WERI-Rb-1 (cell line): ENCODE measurements around the gene ERBB2.
"Not testable (repeated sequence)": the region's sequence is repeated elsewhere in the genome, so short reads cannot be mapped to it uniquely, and the experiment has no call there.

ENCODE experiments used
- DNase-seq: peaks from one replicate; pipeline ENCODE4 v3.0.0-alpha.2; 2020
- H3K27ac ChIP-seq: fragments of 250-450 bp; sonication (Bioruptor Pico); 2 replicates; pipeline ENCODE4 v1.5.1; 2020; ENCODE audit warnings: mild to moderate bottlenecking, moderate library complexity
- H3K27me3 ChIP-seq: fragments of 250-450 bp; sonication (Bioruptor Pico); 2 replicates; pipeline ENCODE4 v1.5.1; 2021; ENCODE audit warnings: mild to moderate bottlenecking, low read depth, moderate library complexity; ENCODE audit not compliant: insufficient read depth, severe bottlenecking
- H3K36me3 ChIP-seq: fragments of 250-450 bp; sonication (Bioruptor Pico); 2 replicates; pipeline ENCODE4 v1.5.1; 2020; ENCODE audit warnings: mild to moderate bottlenecking, moderate library complexity
- H3K4me3 ChIP-seq: 2 replicates; pipeline ENCODE4 v1.5.1; 2011; ENCODE audit warnings: low read depth, mild to moderate bottlenecking, control low read depth, low read length
- H3K9me3 ChIP-seq: fragments of 250-450 bp; sonication (Bioruptor Pico); 2 replicates; pipeline ENCODE4 v1.5.1; 2021; ENCODE audit warnings: mild to moderate bottlenecking, moderate library complexity; ENCODE audit not compliant: severe bottlenecking
- CTCF ChIP-seq: IDR thresholded peaks from 2 replicates; pipeline ENCODE4 v1.5.1; 2011; ENCODE audit warnings: low read depth, mild to moderate bottlenecking, control low read depth, inconsistent platforms, low read length

Gene ERBB2

GRCh38 chr17:39747745-39748144, 47.9 kb downstream of the ERBB2 start:
- Histone ChIP-seq H3K27ac (no peak overlapping the region), H3K9me3 (peaks cover 4% of the 10 kb centered on the region), H3K27me3 (no peaks in the 10 kb centered on the region), H3K4me3 (no peak overlapping the region), H3K36me3 (no peaks in the 10 kb centered on the region)
- no peak for DNase-seq
- TF ChIP-seq CTCF: no peak

GRCh38 chr17:39748444-39749034, 48.7 kb downstream of the ERBB2 start:
- H3K9me3 ChIP-seq, H3K36me3 ChIP-seq, H3K27ac ChIP-seq, DNase-seq, H3K4me3 ChIP-seq, H3K27me3 ChIP-seq: not testable (repeated sequence)

- Histone ChIP-seq H3K9me3 (peaks cover 4% of the 10 kb centered on the region), H3K36me3 (no peaks in the 10 kb centered on the region), H3K4me3 (no peak overlapping the region), H3K27ac (peak overlapping the region; percentile 26), H3K27me3 (no peaks in the 10 kb centered on the region)
- peak; percentile 49 for DNase-seq
- TF ChIP-seq CTCF: no peak
Observed at GRCh38 chr17:39750131-39751015, 50.5 kb downstream of the ERBB2 start.

- TF ChIP-seq CTCF: 0 out of 2 replicates have a peak, but pooled peaks have one; percentile 16
- DNase-seq: no peak
Observed at GRCh38 chr17:39751016-39751543, 51.2 kb downstream of the ERBB2 start.

GRCh38 chr17:39751637-39752036, 51.8 kb downstream of the ERBB2 start:
- no peaks in the 10 kb centered on the region for H3K27me3 ChIP-seq
- DNase-seq: no peak
- no peaks in the 10 kb centered on the region for H3K36me3 ChIP-seq
- H3K27ac ChIP-seq: no peak overlapping the region
- TF ChIP-seq CTCF: no peak
- no peak overlapping the region for H3K4me3 ChIP-seq
- peaks cover 4% of the 10 kb centered on the region for H3K9me3 ChIP-seq

More at GRCh38 chr17:39751016-39751543, 51.2 kb downstream of the ERBB2 start:
- Histone ChIP-seq H3K9me3 (peaks cover 4% of the 10 kb centered on the region), H3K27me3 (no peaks in the 10 kb centered on the region), H3K36me3 (no peaks in the 10 kb centered on the region), H3K4me3 (no peak overlapping the region), H3K27ac (no peak overlapping the region)

GRCh38 chr17:39752241-39752881, 52.5 kb downstream of the ERBB2 start:
- H3K27ac ChIP-seq: no peak overlapping the region
- H3K9me3 ChIP-seq: peaks cover 4% of the 10 kb centered on the region
- DNase-seq: no peak

More at GRCh38 chr17:39752241-39752881, 52.5 kb downstream of the ERBB2 start:
- no peak for TF ChIP-seq CTCF
- Histone ChIP-seq H3K36me3 (no peaks in the 10 kb centered on the region), H3K4me3 (no peak overlapping the region), H3K27me3 (no peaks in the 10 kb centered on the region)
